PC-3 (cell line): ENCODE results near the gene CPEB4. TPM values are rescaled to one million over a fixed set of nuclear protein-coding genes. Genes with fewer than 3 reads are reported as not detected.

Experiments
- ATAC-seq: fragments of 200-7000 bp; cut with Tn5 transposase; 2 replicates; pipeline ENCODE4 v1.9.1; 2020; ENCODE audit warnings: mild to moderate bottlenecking, moderate library complexity
- BruUV-seq: library from RNA; stranded (reverse); fragments of 400-500 nt; replicated peaks from 2 replicates; lab custom pipeline; 2021; lab: Mats Ljungman, UMichigan
- CTCF ChIA-PET: fragments of 300-600 bp; sonication (Branson Sonifier 250); formaldehyde crosslinking; loops from one replicate; lab custom pipeline; 2022; ENCODE audit warnings: antibody characterized with exemption; lab: Charles Lee
- POLR2A ChIA-PET: fragments of 300-600 bp; sonication (Branson Sonifier 250); formaldehyde crosslinking; loops from one replicate; lab custom pipeline; 2022; ENCODE audit warnings: antibody characterized with exemption; ENCODE audit not compliant: unreplicated experiment; lab: Charles Lee
- DNase-seq: peaks from one replicate; pipeline ENCODE4 v3.0.0-alpha.2; 2015
- H2AFZ ChIP-seq: fragments of 300-600 bp; sonication (generic); 2 replicates; pipeline ENCODE4 v1.6.0; 2016; ENCODE audit warnings: antibody characterized with exemption, low read length
- H3F3A ChIP-seq: fragments of 300-600 bp; sonication (generic); one replicate; pipeline ENCODE4 v1.6.0; 2017; ENCODE audit warnings: antibody characterized with exemption, low read length, control low read depth, mild to moderate bottlenecking; ENCODE audit not compliant: unreplicated experiment
- H3K27ac ChIP-seq: fragments of 300-600 bp; sonication (generic); 2 replicates; pipeline ENCODE4 v1.5.1; 2016; ENCODE audit warnings: mild to moderate bottlenecking, low read length
- H3K27me3 ChIP-seq: fragments of 300-600 bp; sonication (generic); 2 replicates; pipeline ENCODE4 v1.6.1; 2016; ENCODE audit warnings: low read length, mixed read lengths
- H3K36me3 ChIP-seq: fragments of 300-600 bp; sonication (generic); 2 replicates; pipeline ENCODE4 v1.6.1; 2016; ENCODE audit warnings: low read depth, mixed run types, low read length, mixed read lengths
- H3K4me1 ChIP-seq: fragments of 300-600 bp; sonication (generic); 2 replicates; pipeline ENCODE4 v1.5.1; 2016; ENCODE audit warnings: low read length; ENCODE audit not compliant: insufficient read depth
- H3K4me2 ChIP-seq: fragments of 300-600 bp; sonication (generic); 2 replicates; pipeline ENCODE4 v1.6.0; 2016; ENCODE audit warnings: low read length
- H3K4me3 ChIP-seq: fragments of 300-600 bp; sonication (generic); 2 replicates; pipeline ENCODE4 v1.5.1; 2016; ENCODE audit warnings: mild to moderate bottlenecking, low read length, mixed read lengths
- H3K79me2 ChIP-seq: fragments of 300-600 bp; sonication (generic); 2 replicates; pipeline ENCODE4 v1.6.1; 2017; ENCODE audit warnings: low read length, mixed read lengths
- H3K9ac ChIP-seq: fragments of 300-600 bp; sonication (generic); 2 replicates; pipeline ENCODE4 v1.6.0; 2016; ENCODE audit warnings: mild to moderate bottlenecking, low read length
- H3K9me2 ChIP-seq: fragments of 300-600 bp; sonication (generic); replicated peaks from 2 replicates; pipeline ENCODE4 v1.6.1; 2016; ENCODE audit warnings: mixed run types, low read length, mixed read lengths
- H3K9me3 ChIP-seq: fragments of 300-600 bp; sonication (generic); 2 replicates; pipeline ENCODE4 v1.6.1; 2016; ENCODE audit warnings: low read length, mixed read lengths
- H4K20me1 ChIP-seq: fragments of 300-600 bp; sonication (generic); 2 replicates; pipeline ENCODE4 v1.6.1; 2016; ENCODE audit warnings: low read length, mixed read lengths
- EZH2 ChIP-seq: fragments of 300-600 bp; sonication (generic); IDR thresholded peaks from one replicate; pipeline ENCODE4 v1.6.1; 2017; ENCODE audit warnings: antibody characterized with exemption, mild to moderate bottlenecking, low read length; ENCODE audit not compliant: unreplicated experiment
- EZH2phosphoT487 ChIP-seq: fragments of 300-600 bp; sonication (generic); IDR thresholded peaks from 2 replicates; pipeline ENCODE4 v1.6.1; 2018; ENCODE audit warnings: mild to moderate bottlenecking, antibody characterized with exemption, low read length, borderline replicate concordance
- intact Hi-C: fragments of 100-400 bp; cut with micrococcal nuclease; formaldehyde crosslinking; loops from 2 replicates; pipeline ENCODE4 v1.9.0; 2023
- total RNA-seq: library from RNA; depleted of rRNA; stranded (reverse); fragments of >200 nt; gene quantifications from 2 replicates; pipeline ENCODE4 v1.2.3, GENCODE V29; 2014
- TF ChIP-seq, protein P1 (sequence below): fragments of 300-600 bp; sonication (generic); conservative IDR thresholded peaks from 2 replicates; pipeline ENCODE4 v1.5.1; 2017; ENCODE audit warnings: antibody characterized with exemption, low read depth, mild to moderate bottlenecking, low read length

The CPEB4 gene
- total RNA-seq, 1 experiment from 2014 or later, result 37.0 TPM

DNA sequence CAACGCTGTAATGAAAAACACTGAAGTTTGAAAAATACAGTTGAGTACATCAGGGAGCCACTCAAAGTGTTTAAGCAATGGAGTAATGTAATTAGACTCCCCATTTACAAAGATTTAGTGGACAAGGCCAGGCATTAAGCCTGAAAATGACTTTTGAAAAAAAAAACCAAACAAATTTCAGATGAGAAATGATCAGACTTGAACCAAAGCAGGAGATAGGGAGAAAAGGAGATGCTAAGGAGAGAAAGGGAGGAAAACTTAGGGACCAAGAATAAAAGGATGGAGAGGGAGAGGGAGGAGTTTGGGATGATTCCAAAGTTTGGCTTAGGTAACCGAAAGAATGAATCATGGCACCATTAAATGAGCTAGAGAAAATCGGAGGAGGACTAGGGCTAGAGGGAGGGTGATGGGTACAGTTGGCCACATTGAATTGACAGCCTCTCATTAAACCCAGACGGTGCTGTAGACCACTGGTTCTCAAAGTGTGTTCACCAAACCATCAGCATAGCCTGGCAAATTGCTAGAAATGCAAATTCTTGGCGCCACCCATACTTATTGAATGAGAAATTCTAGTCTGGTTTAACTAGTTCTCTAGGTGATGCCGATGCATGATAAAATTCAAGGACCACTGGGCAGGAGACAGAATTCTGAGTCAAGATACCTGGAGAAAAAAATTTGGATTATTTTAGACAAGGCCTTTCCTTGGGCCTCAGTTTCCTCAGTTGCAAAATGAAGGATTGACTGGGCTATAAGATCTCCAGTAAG, 6.2 kb upstream of the CPEB4 start:
- Histone ChIP-seq H3K9me3 (no peaks in the 10 kb centered on the region; the same call in 1 of the 2 replicates), H2AFZ (no peak overlapping the region), H3F3A (no peaks in the 10 kb centered on the region), H3K9ac (no peak overlapping the region; the same call in 1 of the 2 replicates), H3K4me2 (peak overlapping the region; percentile 63), H3K4me3 (0 out of 2 replicates have a peak overlapping the region, but pooled peaks have one; percentile 18), H3K4me1 (peaks cover 22% of the 10 kb centered on the region), H4K20me1 (no peaks in the 10 kb centered on the region), H3K27ac (peak overlapping the region; percentile 68), H3K79me2 (no peaks in the 10 kb centered on the region), H3K27me3 (no peaks in the 10 kb centered on the region), H3K36me3 (no peaks in the 10 kb centered on the region), H3K9me2 (no peaks in the 10 kb centered on the region)
- peak; percentile 88 for DNase-seq
- peak; percentile 52 for ATAC-seq
- CTCF ChIA-PET, result no interaction called here
- BruUV-seq, result no TSS peak
- TF ChIP-seq, protein P1, sequence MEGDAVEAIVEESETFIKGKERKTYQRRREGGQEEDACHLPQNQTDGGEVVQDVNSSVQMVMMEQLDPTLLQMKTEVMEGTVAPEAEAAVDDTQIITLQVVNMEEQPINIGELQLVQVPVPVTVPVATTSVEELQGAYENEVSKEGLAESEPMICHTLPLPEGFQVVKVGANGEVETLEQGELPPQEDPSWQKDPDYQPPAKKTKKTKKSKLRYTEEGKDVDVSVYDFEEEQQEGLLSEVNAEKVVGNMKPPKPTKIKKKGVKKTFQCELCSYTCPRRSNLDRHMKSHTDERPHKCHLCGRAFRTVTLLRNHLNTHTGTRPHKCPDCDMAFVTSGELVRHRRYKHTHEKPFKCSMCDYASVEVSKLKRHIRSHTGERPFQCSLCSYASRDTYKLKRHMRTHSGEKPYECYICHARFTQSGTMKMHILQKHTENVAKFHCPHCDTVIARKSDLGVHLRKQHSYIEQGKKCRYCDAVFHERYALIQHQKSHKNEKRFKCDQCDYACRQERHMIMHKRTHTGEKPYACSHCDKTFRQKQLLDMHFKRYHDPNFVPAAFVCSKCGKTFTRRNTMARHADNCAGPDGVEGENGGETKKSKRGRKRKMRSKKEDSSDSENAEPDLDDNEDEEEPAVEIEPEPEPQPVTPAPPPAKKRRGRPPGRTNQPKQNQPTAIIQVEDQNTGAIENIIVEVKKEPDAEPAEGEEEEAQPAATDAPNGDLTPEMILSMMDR, result no peak
- no peak for TF ChIP-seq EZH2phosphoT487
- TF ChIP-seq EZH2, result no peak
- intact Hi-C loops, result no loop called here
- POLR2A ChIA-PET, result interaction anchor here (0.6 kb wide), 1 partner anchor 26 kb away, joined by 3 read pairs; no protein-coding TSS in a partner anchor

DNA sequence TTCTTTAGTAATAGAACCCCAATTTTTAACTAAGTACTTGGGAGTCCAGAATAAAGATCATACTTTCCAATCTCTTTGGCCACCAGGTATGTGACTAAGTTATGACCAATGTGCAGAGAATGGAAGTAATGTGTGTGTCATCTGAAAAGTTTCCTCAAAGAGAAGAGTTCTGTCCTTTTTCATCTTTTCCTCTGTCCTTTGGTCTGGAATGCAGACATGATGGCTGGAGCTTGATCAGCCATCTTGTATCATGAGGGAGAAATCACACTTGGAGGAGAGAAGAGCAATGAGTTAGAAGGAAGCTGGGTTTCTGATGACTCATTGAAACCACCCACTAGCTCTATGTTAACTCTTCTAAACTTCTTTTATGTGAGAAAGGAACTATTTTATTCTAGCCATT, 5.5 kb upstream of the CPEB4 start:
- no TSS peak for BruUV-seq
- 0 out of 2 replicates have a peak overlapping the region, but pooled peaks have one; percentile 18 for H3K4me3 ChIP-seq
- H3K9me2 ChIP-seq, result no peaks in the 10 kb centered on the region
- H3K36me3 ChIP-seq, result no peaks in the 10 kb centered on the region
- no peaks in the 10 kb centered on the region for H3F3A ChIP-seq
- H3K9me3 ChIP-seq, result no peaks in the 10 kb centered on the region; the same call in 1 of the 2 replicates
- intact Hi-C loops, result no loop called here
- no peaks in the 10 kb centered on the region for H3K79me2 ChIP-seq
- peak overlapping the region; percentile 63 for H3K4me2 ChIP-seq
- ATAC-seq, result peak; percentile 31
- H3K4me1 ChIP-seq, result peaks cover 27% of the 10 kb centered on the region
- no peak for TF ChIP-seq EZH2phosphoT487
- TF ChIP-seq, protein P1, result no peak
- TF ChIP-seq EZH2, result no peak
- peak overlapping the region; percentile 68 for H3K27ac ChIP-seq
- H4K20me1 ChIP-seq, result no peaks in the 10 kb centered on the region
- no peak overlapping the region for H3K9ac ChIP-seq
- DNase-seq, result peak; percentile 86
- H2AFZ ChIP-seq, result 0 out of 2 replicates have a peak overlapping the region, but pooled peaks have one; percentile 14
- no peaks in the 10 kb centered on the region for H3K27me3 ChIP-seq
- ChIA-PET CTCF (no interaction called here), POLR2A (interaction anchor here (0.6 kb wide), 1 partner anchor 26 kb away, joined by 3 read pairs; no protein-coding TSS in a partner anchor)
